ENCODE data around the gene DPAGT1. TPM values are rescaled to one million over a fixed set of nuclear protein-coding genes. Genes with fewer than 3 reads are reported as not detected.
A peak's percentile ranks its signal among the peaks of the same experiment; 100 is the strongest.
"Not testable (repeated sequence)": the region's sequence is repeated elsewhere in the genome, so short reads cannot be mapped to it uniquely, and the experiment has no call there.

The DPAGT1 gene
- total RNA-seq, 1 experiment from 2014 or later = 46.0 TPM

DNA sequence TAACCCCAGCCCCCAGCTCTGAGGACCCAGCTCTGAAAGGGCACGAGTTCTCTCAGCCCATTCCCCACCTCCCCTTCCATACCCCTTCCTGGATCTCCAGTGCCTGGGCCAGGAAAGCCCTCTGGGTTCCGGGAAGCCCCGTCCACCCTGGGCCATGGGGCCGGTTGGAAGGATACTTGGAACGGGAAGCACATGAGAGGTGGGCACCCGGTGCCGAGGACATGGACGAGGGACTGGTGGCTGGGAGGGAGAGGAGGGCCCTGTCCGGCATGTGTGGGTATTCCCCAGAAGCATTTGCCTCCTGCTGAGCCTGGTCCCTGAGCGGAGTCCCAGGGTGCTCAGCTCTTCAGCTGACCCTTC lies 14.6 kb upstream of the DPAGT1 start:
- no peak for DNase-seq (ENCODE audit: low read depth)

DNA sequence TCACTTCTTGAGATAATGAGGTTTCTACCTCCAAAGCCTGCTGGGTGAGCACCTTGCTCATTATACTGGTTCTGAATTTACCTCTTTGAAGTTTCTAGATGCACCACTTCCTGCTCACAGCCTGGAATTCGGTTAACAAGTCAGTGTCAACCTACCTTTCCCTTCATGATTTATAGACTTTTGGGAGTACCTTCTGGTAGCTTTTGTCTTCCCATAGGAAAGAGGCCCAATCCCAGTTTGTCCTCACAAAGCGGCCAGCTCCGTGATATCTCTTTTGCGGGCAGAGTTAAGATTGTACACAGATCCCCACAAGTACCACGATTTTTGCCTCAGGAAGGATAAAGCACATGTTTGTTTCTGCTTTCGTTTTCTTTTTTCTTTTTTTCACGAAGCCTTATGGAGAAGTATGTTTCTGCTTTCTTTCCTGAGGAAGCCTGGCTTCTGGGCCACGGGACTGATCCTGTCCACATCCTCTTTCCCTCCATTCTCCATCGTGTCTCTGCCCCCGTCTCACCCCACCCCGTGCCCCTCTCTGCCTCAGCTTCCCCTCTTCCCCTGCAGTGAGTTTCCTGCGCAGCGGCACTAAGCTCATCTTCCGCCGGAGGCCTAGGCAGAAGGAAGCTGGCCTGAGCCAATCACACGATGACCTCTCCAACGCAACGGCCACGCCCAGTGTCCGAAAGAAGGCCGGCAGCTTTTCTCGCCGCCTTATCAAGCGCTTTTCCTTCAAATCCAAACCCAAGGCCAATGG lies 14.0 kb upstream of the DPAGT1 start:
- DNase-seq (ENCODE audit: low read depth) = no peak

DNA sequence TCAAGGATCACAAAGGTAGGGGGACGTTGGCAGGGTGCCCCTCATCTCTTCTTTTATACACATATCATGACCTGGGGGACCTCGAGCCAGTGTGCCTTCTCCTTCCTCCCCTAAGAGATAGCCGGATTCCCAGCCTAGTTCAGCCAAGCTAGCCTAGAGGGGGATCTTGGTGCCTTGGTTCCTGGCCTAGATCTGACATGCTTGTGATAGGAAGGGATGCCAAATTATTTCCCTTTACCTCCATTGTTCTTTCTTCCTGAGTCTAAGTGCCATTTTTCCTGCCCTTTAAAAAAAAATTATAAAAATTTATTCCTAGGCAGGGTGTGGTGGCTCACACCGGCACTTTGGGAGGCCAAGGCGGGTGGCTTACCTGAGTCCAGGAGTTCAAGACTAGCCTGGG lies 12.7 kb upstream of the DPAGT1 start:
- DNase-seq (ENCODE audit: low read depth) = no peak

GRCh38 chr11:119113716-119114115 lies 12.1 kb upstream of the DPAGT1 start:
- no peak for DNase-seq (ENCODE audit: low read depth)

GRCh38 chr11:119112314-119113020 lies 10.8 kb upstream of the DPAGT1 start:
- DNase-seq (ENCODE audit: low read depth) = no peak

DNA sequence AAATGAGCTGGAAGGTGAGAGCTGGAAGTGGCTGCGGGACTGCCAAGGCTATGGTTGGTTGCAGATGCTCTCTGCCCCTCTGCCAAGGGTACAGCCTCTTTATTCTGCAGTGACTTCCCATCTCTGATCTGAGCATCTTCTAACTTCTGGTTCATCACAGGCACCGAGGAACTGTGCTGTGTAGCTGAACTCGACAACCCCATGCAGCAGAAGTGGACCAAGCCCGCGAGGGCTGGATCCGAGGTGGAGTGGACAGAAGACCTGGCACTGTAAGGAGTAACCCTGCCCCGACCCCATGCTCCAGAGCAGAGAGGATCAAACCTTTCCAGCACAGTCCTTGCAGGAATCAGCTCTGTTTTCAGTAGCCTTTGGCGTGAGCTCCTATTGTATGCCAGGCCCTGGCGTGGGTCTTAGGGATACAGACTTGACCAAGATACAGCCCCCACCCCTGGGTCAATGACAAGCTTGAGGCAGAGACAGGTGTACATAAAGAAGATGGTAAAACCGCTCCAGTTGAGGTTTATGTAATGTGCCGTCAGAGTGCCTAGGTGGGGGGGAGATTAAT lies 9.8 kb upstream of the DPAGT1 start:
- no peak for DNase-seq (ENCODE audit: low read depth)

- DNase-seq (ENCODE audit: low read depth) = no peak
Observed at GRCh38 chr11:119110439-119110838, 8.8 kb upstream of the DPAGT1 start.

- no peak for DNase-seq (ENCODE audit: low read depth)
Observed at GRCh38 chr11:119109843-119110242, 8.2 kb upstream of the DPAGT1 start.

GRCh38 chr11:119108857-119109221 lies 7.2 kb upstream of the DPAGT1 start:
- no peak for DNase-seq (ENCODE audit: low read depth)

GRCh38 chr11:119108146-119108856 lies 6.6 kb upstream of the DPAGT1 start:
- DNase-seq (ENCODE audit: low read depth) = peak; percentile 74

GRCh38 chr11:119107538-119108145 lies 6.0 kb upstream of the DPAGT1 start:
- no peak for DNase-seq (ENCODE audit: low read depth)

GRCh38 chr11:119106564-119107537 lies 5.2 kb upstream of the DPAGT1 start, which contains the start of gene C2CD2L:
C2CD2L (plus strand) TSS chr11:119107344; CDS start chr11:119107742, 398 bp downstream.
- peak; percentile 91 for DNase-seq (ENCODE audit: low read depth)

DNA sequence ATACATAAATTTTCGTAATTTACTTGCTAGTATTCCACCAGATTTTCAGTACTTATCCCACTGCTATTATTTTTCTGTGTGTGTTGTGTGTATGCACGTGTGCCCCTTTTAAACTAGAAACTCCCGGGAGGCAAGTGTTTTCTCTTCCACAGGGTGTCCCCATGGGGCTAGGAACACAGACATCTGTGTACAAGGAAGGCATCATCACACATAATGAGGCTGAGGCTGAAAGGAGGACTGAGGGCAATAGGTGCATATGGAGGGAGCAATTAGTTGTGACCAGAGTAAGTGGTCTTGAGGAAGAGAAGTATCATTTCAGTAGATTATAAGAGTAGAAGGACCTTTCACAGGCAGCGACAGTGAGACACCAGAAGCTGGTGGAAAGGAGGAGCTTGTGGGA lies 2.1 kb upstream of the DPAGT1 start:
- DNase-seq (ENCODE audit: low read depth) = peak; percentile 15

DNA sequence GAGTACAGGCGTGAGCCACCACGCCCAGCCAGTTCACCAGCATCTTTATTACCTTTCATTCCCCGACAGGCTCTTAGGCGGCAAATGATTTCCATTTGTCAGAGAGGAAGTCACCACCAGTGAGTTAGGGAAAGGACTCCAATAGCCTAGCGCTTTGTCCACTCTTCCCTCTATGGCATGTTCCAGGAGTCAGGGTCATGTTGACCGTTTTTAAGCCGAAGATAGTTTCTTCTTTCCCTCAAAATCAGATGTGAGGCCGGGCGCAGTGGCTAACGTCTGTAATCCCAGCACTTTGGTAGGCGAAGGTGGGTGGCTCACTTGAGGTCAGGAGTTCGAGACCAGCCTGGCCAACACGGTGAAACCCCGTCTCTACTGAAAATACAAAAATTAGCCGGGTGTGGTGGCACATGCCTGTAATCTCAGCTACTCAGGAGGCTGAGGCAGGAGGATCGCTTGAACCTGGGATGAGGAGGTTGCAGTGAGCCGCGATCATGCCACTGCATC lies 1.6 kb upstream of the DPAGT1 start:
- DNase-seq (ENCODE audit: low read depth) = not testable (repeated sequence)

GRCh38 chr11:119100994-119101758 lies 477 bp downstream of the DPAGT1 start:
- DNase-seq (ENCODE audit: low read depth) = no peak

DNA sequence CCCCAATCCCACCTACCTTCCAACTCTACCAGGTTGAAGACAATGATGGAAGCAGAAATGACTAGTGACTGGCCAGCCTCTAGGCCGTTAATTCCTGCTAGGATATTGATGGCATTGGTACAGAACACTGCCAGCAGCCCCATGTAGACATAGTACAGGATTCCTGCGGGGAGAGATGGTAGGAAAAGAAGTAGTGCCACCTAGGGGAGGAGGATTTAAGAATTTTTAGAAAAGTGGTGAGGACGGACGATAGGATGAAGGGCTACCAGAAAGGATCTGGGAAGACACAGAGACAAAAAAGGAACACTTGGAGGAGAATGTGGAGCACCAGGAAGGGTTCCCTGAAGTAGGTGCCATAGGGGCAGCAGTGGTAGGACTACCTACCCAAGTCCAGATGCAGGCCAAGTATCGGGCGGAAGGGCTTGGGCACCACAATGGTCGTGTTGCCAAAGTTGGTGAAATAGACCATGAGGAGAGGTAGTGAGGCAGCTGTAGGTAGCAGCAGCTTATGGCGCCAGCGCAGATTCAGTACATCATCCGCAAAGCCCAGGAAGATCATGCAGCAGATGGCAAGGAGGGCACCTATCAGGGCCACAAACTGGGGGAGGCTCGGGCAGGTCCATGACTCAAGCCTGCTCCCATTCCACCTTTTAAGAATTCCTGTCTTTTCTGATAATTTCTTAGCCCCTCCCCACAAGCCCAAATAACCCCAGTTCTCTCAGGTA lies 1.2 kb downstream of the DPAGT1 start:
- DNase-seq (ENCODE audit: low read depth) = peak; percentile 67

GRCh38 chr11:119099711-119100110 lies 1.9 kb downstream of the DPAGT1 start:
- no peak for DNase-seq (ENCODE audit: low read depth)

DNA sequence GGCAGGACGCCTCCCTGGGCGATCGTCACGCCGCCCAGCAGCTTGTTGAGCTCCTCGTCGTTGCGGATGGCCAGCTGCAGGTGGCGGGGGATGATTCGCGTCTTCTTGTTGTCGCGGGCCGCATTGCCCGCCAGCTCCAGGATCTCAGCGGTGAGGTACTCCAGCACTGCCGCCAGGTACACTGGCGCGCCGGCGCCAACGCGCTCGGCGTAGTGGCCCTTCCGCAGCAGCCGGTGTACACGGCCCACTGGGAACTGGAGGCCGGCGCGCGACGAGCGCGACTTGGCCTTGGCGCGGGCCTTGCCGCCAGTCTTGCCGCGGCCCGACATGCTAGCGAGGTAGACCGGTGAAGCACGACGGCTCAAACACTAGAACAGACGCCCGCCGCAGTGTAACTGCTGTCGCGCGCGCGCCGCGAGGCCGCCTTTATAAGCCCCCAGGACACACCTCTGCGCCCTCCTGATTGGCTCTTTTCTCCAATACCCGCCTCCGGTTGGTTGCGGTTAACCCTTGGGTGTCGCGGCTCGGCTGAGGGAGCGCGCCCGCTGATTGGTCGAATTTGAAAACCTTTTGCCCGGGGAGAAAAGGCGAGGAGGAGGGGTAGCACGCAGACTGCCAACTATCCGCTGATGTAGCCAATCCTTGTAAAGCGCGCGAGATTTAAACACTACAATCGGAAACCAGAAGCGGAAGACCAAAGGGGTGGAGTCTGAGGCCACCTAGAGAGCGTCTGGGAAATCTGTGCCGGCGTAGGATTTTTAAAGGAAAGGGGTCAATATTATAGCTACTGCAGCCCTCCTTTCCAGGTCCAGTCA lies 6.4 kb downstream of the DPAGT1 start:
- peak; percentile 100 for DNase-seq (ENCODE audit: low read depth)
